C4-2B (cell line): ENCODE data around the gene RNF150.

Experiments
- ZFX ChIP-seq: fragments of 450-650 bp; IDR thresholded peaks from 2 replicates; pipeline ENCODE4 v1.6.1; 2017
- TF ChIP-seq, protein P1 (sequence below): fragments of 450-650 bp; conservative IDR thresholded peaks from 2 replicates; pipeline ENCODE4 v1.5.1; 2017; ENCODE audit warnings: mild to moderate bottlenecking

DNA sequence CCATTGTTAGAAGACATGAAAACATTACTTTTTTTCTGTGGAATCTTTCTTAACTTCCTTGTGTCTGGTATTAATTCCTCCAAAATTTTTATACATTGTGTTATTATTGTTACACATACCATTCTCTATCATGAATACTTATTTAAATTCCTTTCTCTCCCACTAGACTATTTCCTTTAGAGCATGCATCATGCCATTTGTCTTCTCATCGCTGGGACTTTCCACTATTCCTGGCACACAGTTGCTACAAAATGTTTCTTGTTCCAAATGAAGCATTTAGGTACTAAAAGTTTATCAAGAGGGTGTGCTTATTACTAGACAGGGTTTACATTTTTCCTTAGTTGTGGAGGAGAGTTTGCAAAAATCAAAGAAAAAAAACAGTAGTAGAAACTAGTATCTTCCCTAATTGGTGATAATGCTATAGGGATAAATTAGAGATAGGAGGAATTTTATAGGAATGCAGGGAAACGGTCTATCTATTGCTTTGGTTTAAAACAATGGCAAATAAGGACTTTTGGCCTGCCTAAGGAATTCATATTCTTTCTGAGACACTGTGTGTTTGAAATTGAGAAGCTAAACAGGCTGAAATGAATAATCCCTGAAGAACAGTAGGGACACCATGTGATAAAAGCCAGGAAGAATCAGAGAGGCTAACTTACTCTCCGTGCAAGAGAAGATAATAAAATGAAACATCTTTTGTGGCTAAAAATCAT lies 189.6 kb downstream of the RNF150 start:
- TF ChIP-seq, protein P1, sequence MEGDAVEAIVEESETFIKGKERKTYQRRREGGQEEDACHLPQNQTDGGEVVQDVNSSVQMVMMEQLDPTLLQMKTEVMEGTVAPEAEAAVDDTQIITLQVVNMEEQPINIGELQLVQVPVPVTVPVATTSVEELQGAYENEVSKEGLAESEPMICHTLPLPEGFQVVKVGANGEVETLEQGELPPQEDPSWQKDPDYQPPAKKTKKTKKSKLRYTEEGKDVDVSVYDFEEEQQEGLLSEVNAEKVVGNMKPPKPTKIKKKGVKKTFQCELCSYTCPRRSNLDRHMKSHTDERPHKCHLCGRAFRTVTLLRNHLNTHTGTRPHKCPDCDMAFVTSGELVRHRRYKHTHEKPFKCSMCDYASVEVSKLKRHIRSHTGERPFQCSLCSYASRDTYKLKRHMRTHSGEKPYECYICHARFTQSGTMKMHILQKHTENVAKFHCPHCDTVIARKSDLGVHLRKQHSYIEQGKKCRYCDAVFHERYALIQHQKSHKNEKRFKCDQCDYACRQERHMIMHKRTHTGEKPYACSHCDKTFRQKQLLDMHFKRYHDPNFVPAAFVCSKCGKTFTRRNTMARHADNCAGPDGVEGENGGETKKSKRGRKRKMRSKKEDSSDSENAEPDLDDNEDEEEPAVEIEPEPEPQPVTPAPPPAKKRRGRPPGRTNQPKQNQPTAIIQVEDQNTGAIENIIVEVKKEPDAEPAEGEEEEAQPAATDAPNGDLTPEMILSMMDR: no peak
- no peak for TF ChIP-seq ZFX
